Colonic mucosa (tissue), 4 donors: ENCODE results near the gene PGM1. TPM values are rescaled to one million over a fixed set of nuclear protein-coding genes. Genes with fewer than 3 reads are reported as not detected.

Source experiments
- DNase-seq: peaks from one replicate; pipeline ENCODE4 v3.0.0-alpha.2; 2020
- H3K27ac ChIP-seq: fragments of 200-600 bp; one replicate; pipeline ENCODE4 v1.8.0; 2021
- H3K27me3 ChIP-seq: fragments of 200-600 bp; one replicate; pipeline ENCODE4 v1.8.0; 2021
- H3K36me3 ChIP-seq: fragments of 200-600 bp; one replicate; pipeline ENCODE4 v1.8.0; 2021
- H3K4me1 ChIP-seq: fragments of 200-600 bp; one replicate; pipeline ENCODE4 v1.8.0; 2021; ENCODE audit warnings: mild to moderate bottlenecking
- H3K4me3 ChIP-seq: fragments of 200-600 bp; one replicate; pipeline ENCODE4 v1.8.0; 2021
- H3K9ac ChIP-seq, 2 donors: one replicate each; pipeline ENCODE4 v1.7.0; 2013; ENCODE audit warnings: control low read depth in 2 of 2, low read depth in 2 of 2, low read length in 2 of 2
- H3K9me3 ChIP-seq: fragments of 200-600 bp; one replicate; pipeline ENCODE4 v1.8.0; 2021
- intact Hi-C: fragments of 100-400 bp; cut with DNase I; formaldehyde crosslinking; loops from one replicate; pipeline ENCODE4 v1.14.1; 2022
- total RNA-seq, 2 donors: library from RNA; stranded (reverse); fragmentation: NEBNext Ultra II Directional in 1 of 2; extraction: Animal tissue kit (Norgen Biotek cat#: 25700) in 1 of 2; gene quantifications; one replicate each; pipeline ENCODE4 v1.2.1, GENCODE V29; 2021
- TF ChIP-seq, protein P1 (sequence below): fragments of 200-600 bp; IDR thresholded peaks from one replicate; pipeline ENCODE4 v1.8.0; 2022; ENCODE audit warnings: antibody characterized with exemption, mild to moderate bottlenecking
- donor health status: healthy.
- donor health status: DM: no; HTN: no; CAD: no.
- donor health status: DM: no; HTN: no; CAD: no.

Gene PGM1
- total RNA-seq, 2 donors from 2014 or later, result 104 to 146 TPM

GRCh38 chr1:63635681-63636080 lies 42.5 kb downstream of the PGM1 start:
- H3K36me3 ChIP-seq, result no peaks in the 10 kb centered on the region
- H3K4me3 ChIP-seq, result no peak overlapping the region
- H3K9me3 ChIP-seq, result no peaks in the 10 kb centered on the region
- TF ChIP-seq, protein P1, sequence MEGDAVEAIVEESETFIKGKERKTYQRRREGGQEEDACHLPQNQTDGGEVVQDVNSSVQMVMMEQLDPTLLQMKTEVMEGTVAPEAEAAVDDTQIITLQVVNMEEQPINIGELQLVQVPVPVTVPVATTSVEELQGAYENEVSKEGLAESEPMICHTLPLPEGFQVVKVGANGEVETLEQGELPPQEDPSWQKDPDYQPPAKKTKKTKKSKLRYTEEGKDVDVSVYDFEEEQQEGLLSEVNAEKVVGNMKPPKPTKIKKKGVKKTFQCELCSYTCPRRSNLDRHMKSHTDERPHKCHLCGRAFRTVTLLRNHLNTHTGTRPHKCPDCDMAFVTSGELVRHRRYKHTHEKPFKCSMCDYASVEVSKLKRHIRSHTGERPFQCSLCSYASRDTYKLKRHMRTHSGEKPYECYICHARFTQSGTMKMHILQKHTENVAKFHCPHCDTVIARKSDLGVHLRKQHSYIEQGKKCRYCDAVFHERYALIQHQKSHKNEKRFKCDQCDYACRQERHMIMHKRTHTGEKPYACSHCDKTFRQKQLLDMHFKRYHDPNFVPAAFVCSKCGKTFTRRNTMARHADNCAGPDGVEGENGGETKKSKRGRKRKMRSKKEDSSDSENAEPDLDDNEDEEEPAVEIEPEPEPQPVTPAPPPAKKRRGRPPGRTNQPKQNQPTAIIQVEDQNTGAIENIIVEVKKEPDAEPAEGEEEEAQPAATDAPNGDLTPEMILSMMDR, result no peak
- intact Hi-C loops, result no loop called here
- H3K27me3 ChIP-seq, result no peaks in the 10 kb centered on the region
- H3K9ac ChIP-seq, result no peak overlapping the region
- no peak overlapping the region for H3K27ac ChIP-seq
- no peaks in the 10 kb centered on the region for H3K4me1 ChIP-seq
- no peak for DNase-seq

DNA sequence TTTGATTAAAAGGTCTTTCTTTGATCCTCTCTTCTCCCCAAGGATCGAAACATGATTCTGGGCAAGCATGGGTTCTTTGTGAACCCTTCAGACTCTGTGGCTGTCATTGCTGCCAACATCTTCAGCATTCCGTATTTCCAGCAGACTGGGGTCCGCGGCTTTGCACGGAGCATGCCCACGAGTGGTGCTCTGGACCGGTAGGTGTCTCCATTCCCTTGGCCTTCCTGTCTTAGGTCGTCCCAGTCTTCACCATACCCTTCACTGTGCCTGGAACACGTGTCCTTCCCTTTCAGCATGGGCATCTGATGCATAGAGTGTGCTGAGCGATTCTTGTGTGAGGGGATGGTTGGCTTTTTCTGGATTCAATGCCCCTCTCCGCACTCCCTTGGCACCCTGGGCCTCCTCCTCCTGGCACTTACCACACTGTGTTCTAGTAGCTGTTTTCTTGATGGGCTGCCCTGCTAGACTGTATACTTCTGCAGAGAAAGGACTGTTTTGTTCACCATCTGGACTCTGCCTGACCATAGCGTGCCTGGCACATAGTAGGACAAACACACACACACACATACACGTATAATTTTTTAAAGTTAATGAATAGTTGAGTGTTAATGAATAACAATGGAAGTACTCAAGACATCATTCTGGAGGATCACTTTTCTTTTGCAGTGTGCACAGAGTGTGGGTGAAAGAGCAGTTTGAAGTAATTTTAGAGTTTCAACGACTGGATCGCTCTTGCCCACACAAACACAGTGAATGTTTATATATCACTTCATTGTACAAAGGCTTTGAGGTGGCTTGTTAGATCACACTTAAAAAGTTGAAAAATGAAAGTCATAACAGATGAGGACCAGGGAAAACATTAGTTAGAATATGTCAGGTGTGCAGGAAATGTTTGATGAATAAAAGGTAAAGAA lies 43.2 kb downstream of the PGM1 start:
- no peak overlapping the region for H3K9ac ChIP-seq
- no peaks in the 10 kb centered on the region for H3K36me3 ChIP-seq
- H3K9me3 ChIP-seq, result no peaks in the 10 kb centered on the region
- no peak overlapping the region for H3K27ac ChIP-seq
- no peak overlapping the region for H3K4me3 ChIP-seq
- H3K27me3 ChIP-seq, result no peaks in the 10 kb centered on the region
- no peaks in the 10 kb centered on the region for H3K4me1 ChIP-seq
- intact Hi-C loops, result no loop called here
- TF ChIP-seq, protein P1, result no peak
- no peak for DNase-seq

GRCh38 chr1:63638471-63638870 lies 45.3 kb downstream of the PGM1 start:
- no peak overlapping the region for H3K27ac ChIP-seq

GRCh38 chr1:63638875-63639274 lies 45.7 kb downstream of the PGM1 start:
- intact Hi-C loops, result no loop called here
- no peaks in the 10 kb centered on the region for H3K4me1 ChIP-seq
- no peaks in the 10 kb centered on the region for H3K27me3 ChIP-seq
- no peak for DNase-seq
- no peak overlapping the region for H3K4me3 ChIP-seq
- H3K36me3 ChIP-seq, result no peaks in the 10 kb centered on the region
- TF ChIP-seq, protein P1, result no peak
- H3K9ac ChIP-seq, result no peak overlapping the region
- H3K27ac ChIP-seq, result no peak overlapping the region
- H3K9me3 ChIP-seq, result no peaks in the 10 kb centered on the region

More at GRCh38 chr1:63638471-63638870, 45.3 kb downstream of the PGM1 start:
- H3K4me1 ChIP-seq, result no peaks in the 10 kb centered on the region
- H3K36me3 ChIP-seq, result no peaks in the 10 kb centered on the region
- no peak overlapping the region for H3K4me3 ChIP-seq
- TF ChIP-seq, protein P1, result no peak
- H3K9ac ChIP-seq, result no peak overlapping the region
- intact Hi-C loops, result no loop called here
- H3K9me3 ChIP-seq, result no peaks in the 10 kb centered on the region
- no peak for DNase-seq
- H3K27me3 ChIP-seq, result no peaks in the 10 kb centered on the region

DNA sequence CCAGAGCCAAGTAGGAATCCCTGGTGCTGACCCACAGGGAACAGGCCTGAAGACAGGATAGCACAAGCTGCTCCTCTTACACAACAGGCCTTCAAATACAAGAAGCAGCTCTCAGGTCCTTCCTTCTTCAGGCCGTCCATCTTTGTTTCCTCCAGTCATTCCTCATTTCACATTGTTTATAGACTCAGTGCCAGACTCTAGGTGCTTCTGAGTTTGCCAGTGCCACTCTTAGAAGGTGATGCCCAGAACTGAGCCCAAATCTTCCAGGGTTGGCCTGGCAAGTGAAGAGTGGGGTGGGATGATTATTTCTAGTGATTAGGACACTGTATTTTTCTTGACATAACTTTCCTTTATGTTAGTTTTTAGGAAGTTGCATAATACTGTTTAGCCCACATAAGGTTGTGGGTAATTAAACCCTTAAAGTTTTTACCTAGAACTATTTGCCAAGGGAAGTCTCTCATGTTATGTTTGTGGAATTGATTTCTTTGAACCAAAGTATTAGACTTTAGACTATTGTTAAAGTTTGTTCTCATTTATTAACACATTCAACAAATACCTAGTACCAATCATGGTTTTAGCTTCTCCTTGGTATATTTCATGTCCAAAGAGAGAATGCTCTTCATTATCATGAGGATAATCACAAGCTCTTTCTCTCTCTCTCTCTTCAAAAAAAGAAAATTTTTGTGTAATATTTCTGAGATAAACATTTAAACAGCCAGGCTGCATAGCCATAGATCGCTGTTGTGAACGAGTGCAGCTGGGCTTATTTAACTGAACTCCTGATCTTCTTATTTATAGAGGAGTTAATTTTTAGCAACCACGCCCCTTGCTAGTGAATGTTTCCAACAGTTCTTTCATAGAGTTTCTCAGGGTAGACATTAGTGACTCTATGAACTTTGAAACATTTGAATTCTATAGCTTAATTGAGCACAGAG lies 47.7 kb downstream of the PGM1 start:
- TF ChIP-seq, protein P1, result no peak
- H3K9me3 ChIP-seq, result no peaks in the 10 kb centered on the region
- no peaks in the 10 kb centered on the region for H3K27me3 ChIP-seq
- H3K4me3 ChIP-seq, result no peak overlapping the region
- no peaks in the 10 kb centered on the region for H3K4me1 ChIP-seq
- no peak overlapping the region for H3K9ac ChIP-seq
- H3K27ac ChIP-seq, result peak overlapping the region; percentile 59
- peak; percentile 46 for DNase-seq
- H3K36me3 ChIP-seq, result no peaks in the 10 kb centered on the region
- intact Hi-C loops, result no loop called here
